ENCODE data around the gene GH2. TPM values are rescaled to one million over a fixed set of nuclear protein-coding genes. Genes with fewer than 3 reads are reported as not detected.

GH2 gene
- total RNA-seq, 1 experiment from 2014 or later, result not detected

DNA sequence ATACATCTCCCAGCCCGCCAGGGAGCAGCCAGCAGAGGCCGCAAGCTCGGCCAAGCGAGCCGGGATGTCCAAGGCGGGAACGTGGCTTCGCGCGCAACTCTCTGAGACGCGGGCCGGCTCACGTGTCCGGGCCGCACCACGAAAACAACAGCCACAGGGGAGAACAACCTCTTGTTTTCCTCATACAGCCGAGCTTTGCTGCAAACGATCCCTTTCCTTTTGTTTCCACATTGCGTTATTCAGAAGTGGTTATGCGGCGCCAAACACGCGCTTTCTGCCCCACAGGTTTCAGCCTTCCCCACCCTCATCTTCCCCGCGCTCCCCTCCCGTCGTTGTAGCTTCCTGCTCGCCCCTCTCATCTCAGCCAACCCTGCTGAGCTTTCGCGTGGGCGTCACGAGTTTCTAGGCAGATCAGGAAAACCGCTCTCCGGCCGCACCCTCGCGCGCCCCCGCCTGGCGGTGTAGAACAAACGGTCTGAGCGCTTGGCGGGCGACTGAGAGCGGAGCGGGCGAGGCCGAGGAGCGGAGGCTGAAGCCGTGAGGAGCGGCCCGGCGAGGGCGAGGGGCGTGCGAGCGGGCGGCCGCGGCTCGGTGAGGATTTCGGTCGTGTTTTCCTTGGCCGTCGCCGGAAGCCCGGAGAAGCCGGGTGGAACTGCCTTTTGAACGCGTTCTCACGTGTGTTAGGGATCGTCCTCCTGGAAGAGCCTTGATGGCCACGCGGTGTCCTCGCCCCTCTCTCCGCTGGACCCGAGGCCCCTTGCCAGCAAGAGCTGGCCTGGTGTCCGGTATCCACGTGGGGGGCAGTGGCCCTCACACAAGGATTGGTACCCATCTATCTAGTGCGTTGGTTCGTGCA lies 32.7 kb downstream of the GH2 start:
- Histone ChIP-seq H3K9me3 (ENCODE audit: low read length) (peaks cover 3% of the 10 kb centered on the region; the same call in 1 of the 2 replicates), H3K9me2 (replicated peaks; ENCODE audit: low read length) (no peaks in the 10 kb centered on the region), H4K20me1 (ENCODE audit: low read length) (no peaks in the 10 kb centered on the region), H3K4me3 (ENCODE audit: low read length) (peak overlapping the region; percentile 20), H3K27me3 (ENCODE audit: low read length) (no peaks in the 10 kb centered on the region), H3K79me2 (ENCODE audit: low read length) (no peaks in the 10 kb centered on the region), H3F3A (ENCODE audit: low read length, unreplicated experiment) (no peaks in the 10 kb centered on the region), H3K4me1 (ENCODE audit: insufficient read depth, low read length) (no peaks in the 10 kb centered on the region), H3K4me2 (ENCODE audit: low read length) (peak overlapping the region; percentile 72), H2AFZ (ENCODE audit: low read length) (peak overlapping the region; percentile 71), H3K9ac (ENCODE audit: low read length) (peak overlapping the region; percentile 54), H3K36me3 (ENCODE audit: low read depth, low read length) (no peaks in the 10 kb centered on the region), H3K27ac (ENCODE audit: low read length) (no peak overlapping the region)
- intact Hi-C loops (cut with micrococcal nuclease), result no loop called here
- ChIA-PET POLR2A (ENCODE audit: unreplicated experiment) (interaction anchor here (0.6 kb wide), 1 partner anchor 22 kb away, joined by 6 read pairs; no protein-coding TSS in a partner anchor), CTCF (interaction anchor here (0.6 to 1.0 kb wide), 5 partner anchors 10 to 1275 kb away, joined by 3 to 7 read pairs (median 3); no protein-coding TSS in a partner anchor)
- no peak for TF ChIP-seq EZH2phosphoT487 (IDR thresholded peaks at IDR 0.05; ENCODE audit: borderline replicate concordance, low read length)
- TF ChIP-seq, protein P1, sequence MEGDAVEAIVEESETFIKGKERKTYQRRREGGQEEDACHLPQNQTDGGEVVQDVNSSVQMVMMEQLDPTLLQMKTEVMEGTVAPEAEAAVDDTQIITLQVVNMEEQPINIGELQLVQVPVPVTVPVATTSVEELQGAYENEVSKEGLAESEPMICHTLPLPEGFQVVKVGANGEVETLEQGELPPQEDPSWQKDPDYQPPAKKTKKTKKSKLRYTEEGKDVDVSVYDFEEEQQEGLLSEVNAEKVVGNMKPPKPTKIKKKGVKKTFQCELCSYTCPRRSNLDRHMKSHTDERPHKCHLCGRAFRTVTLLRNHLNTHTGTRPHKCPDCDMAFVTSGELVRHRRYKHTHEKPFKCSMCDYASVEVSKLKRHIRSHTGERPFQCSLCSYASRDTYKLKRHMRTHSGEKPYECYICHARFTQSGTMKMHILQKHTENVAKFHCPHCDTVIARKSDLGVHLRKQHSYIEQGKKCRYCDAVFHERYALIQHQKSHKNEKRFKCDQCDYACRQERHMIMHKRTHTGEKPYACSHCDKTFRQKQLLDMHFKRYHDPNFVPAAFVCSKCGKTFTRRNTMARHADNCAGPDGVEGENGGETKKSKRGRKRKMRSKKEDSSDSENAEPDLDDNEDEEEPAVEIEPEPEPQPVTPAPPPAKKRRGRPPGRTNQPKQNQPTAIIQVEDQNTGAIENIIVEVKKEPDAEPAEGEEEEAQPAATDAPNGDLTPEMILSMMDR (conservative IDR thresholded peaks at IDR 0.05; ENCODE audit: low read depth, low read length), result peak; percentile 85
- BruUV-seq (replicated peaks), result no TSS peak
- ATAC-seq (peak; percentile 94), DNase-seq (peak; percentile 95)

DNA sequence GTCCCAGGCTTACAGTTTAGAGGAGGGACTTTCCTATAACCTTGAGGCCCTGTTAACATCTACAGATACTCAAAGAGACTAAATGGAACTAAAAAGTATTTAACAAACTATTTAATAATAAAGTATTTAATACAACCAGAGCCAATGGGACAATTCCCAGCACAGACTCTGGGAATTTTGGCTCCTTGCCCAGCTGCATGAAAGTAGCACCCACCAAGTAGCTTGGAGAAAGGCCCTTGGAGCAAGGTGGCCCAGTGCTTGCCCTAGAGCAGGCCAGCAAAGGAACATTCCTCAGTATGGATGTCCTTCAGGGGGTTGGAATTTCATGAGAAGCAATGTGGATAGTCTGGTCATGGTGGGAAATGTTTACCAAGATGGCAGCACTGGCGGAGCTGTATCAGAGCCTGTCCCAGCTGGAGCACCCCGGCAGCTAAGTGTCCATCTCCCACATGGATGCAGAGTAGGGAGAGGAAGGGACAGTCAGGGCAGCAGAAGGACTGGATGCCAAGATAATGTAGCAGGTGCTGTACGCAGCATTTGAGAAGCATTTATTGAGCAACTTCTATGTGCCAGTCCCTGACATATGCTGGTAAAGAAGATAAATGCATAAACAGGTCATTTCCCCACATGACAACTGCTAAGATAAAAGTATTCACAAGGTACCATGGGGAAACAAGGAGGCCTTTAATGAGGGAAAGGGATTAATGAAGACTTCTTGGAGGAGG lies 34.1 kb downstream of the GH2 start:
- Histone ChIP-seq H4K20me1 (ENCODE audit: low read length) (no peaks in the 10 kb centered on the region), H3K4me3 (ENCODE audit: low read length) (no peak overlapping the region), H2AFZ (ENCODE audit: low read length) (no peak overlapping the region), H3K9me2 (replicated peaks; ENCODE audit: low read length) (no peaks in the 10 kb centered on the region), H3K9ac (ENCODE audit: low read length) (no peak overlapping the region), H3K79me2 (ENCODE audit: low read length) (no peaks in the 10 kb centered on the region), H3K4me2 (ENCODE audit: low read length) (no peak overlapping the region), H3K9me3 (ENCODE audit: low read length) (peaks cover 3% of the 10 kb centered on the region; the same call in 1 of the 2 replicates), H3K27me3 (ENCODE audit: low read length) (no peaks in the 10 kb centered on the region), H3K36me3 (ENCODE audit: low read depth, low read length) (no peaks in the 10 kb centered on the region), H3K4me1 (ENCODE audit: insufficient read depth, low read length) (no peaks in the 10 kb centered on the region), H3K27ac (ENCODE audit: low read length) (no peak overlapping the region), H3F3A (ENCODE audit: low read length, unreplicated experiment) (no peaks in the 10 kb centered on the region)
- no peak for DNase-seq
- intact Hi-C loops (cut with micrococcal nuclease), result no loop called here
- TF ChIP-seq EZH2phosphoT487 (IDR thresholded peaks at IDR 0.05; ENCODE audit: borderline replicate concordance, low read length) (no peak), EZH2 (IDR thresholded peaks at IDR 0.05; ENCODE audit: low read length, unreplicated experiment) (no peak)
- TF ChIP-seq, protein P1 (conservative IDR thresholded peaks at IDR 0.05; ENCODE audit: low read depth, low read length), result no peak
- no TSS peak for BruUV-seq (replicated peaks)
- POLR2A ChIA-PET (ENCODE audit: unreplicated experiment), result no interaction called here
- ATAC-seq, result no peak
- CTCF ChIA-PET, result interaction anchor here (0.6 kb wide), 1 partner anchor 9 kb away, joined by 4 read pairs; no protein-coding TSS in a partner anchor
